ENCODE data around the gene CNGA3. TPM values are rescaled to one million over a fixed set of nuclear protein-coding genes. Genes with fewer than 3 reads are reported as not detected.

CNGA3 gene
- total RNA-seq, 1 experiment from 2014 or later, result not detected

- H2BK120ac ChIP-seq (ENCODE audit: low read depth, low read length, poor library complexity, severe bottlenecking), result no peak overlapping the region
- H2BK20ac ChIP-seq (ENCODE audit: low read depth, low read length, poor library complexity, severe bottlenecking), result no peak overlapping the region
- no peak overlapping the region for H3T11ph ChIP-seq (ENCODE audit: low read length)
- no peaks in the 10 kb centered on the region for H3K9me3 ChIP-seq (ENCODE audit: control insufficient read depth, low read depth, low read length)
- Mint-ChIP-seq H3K9me3 (peaks cover 0 to under 1% of the 10 kb centered on the region in 2 experiments; a peak in 1 of 5 replicates), H3K27ac (peak overlapping the region in 2 of 3 experiments; percentile 5 to 20; a peak in 1 of 7 replicates), H3K4me1 (peaks cover 13 to 22% of the 10 kb centered on the region in 2 experiments), H3K4me3 (no peak overlapping the region), H3K27me3 (ENCODE audit: low read depth) (peaks cover 21% of the 10 kb centered on the region), H3K36me3 (ENCODE audit: insufficient read depth in 1 of 3, low read depth in 3 of 3) (no peaks in the 10 kb centered on the region)
- H2AFZ ChIP-seq (ENCODE audit: low read length), result no peak overlapping the region
- no peaks in the 10 kb centered on the region for H3K4me1 ChIP-seq (ENCODE audit: insufficient read depth, low read length)
- H3K79me1 ChIP-seq (ENCODE audit: insufficient read depth, low read depth, low read length, poor library complexity, severe bottlenecking), result no peaks in the 10 kb centered on the region
- no peak overlapping the region for H3K9ac ChIP-seq (ENCODE audit: extremely low read depth, insufficient read length, low read length)
- no peaks in the 10 kb centered on the region for H3K79me2 ChIP-seq (ENCODE audit: insufficient read depth, low read length)
- H3K4ac ChIP-seq (ENCODE audit: low read depth, low read length), result no peak overlapping the region
- no peaks in the 10 kb centered on the region for H4K20me1 ChIP-seq (ENCODE audit: control insufficient read depth, insufficient read depth, insufficient read length)
- no peaks in the 10 kb centered on the region for H3K27me3 ChIP-seq (ENCODE audit: insufficient read depth, low read length)
- DNase-seq, result no peak
- no peak overlapping the region for H3K4me2 ChIP-seq (ENCODE audit: insufficient read depth, insufficient read length, low read length)
- H3K23me2 ChIP-seq (ENCODE audit: insufficient read length, low read depth, low read length, poor library complexity, severe bottlenecking), result no peaks in the 10 kb centered on the region
- H3K14ac ChIP-seq (ENCODE audit: insufficient read depth, low read length), result no peak overlapping the region
- no CpG with 5 or more reads among the region's 5 CpGs for WGBS (ENCODE audit: extremely low coverage, insufficient read length, low lambda C conversion rate)
- no peak overlapping the region for H3K18ac ChIP-seq (ENCODE audit: insufficient read length, low read depth, low read length)
- H2AK5ac ChIP-seq (ENCODE audit: insufficient read length, low read length), result no peak overlapping the region
- no peak overlapping the region for H2BK12ac ChIP-seq (ENCODE audit: insufficient read length, low read depth, low read length)
- no peak overlapping the region for H3K27ac ChIP-seq (ENCODE audit: insufficient read length, low read depth, low read length)
- no peak overlapping the region for H4K91ac ChIP-seq (ENCODE audit: insufficient read length, low read depth, low read length)
- no peak overlapping the region for H2BK5ac ChIP-seq (ENCODE audit: insufficient read length, low read length)
- no peak overlapping the region for H3K23ac ChIP-seq (ENCODE audit: insufficient read length, low read depth, low read length)
- no peak overlapping the region for H4K5ac ChIP-seq (ENCODE audit: insufficient read length, low read depth, low read length)
- no peak for TF ChIP-seq CTCF (conservative IDR thresholded peaks at IDR 0.05)
- no peak overlapping the region for H3K56ac ChIP-seq (ENCODE audit: insufficient read length, low read depth, low read length)
- no peak overlapping the region for H2BK15ac ChIP-seq (ENCODE audit: low read depth, low read length)
- no peak overlapping the region for H4K8ac ChIP-seq (replicated peaks; ENCODE audit: insufficient read length, low read depth, low read length)
Measured at GRCh38 chr2:98374286-98374685, 28.0 kb downstream of the CNGA3 start.
